ENCODE measurements around the gene CDCA7. TPM values are rescaled to one million over a fixed set of nuclear protein-coding genes. Genes with fewer than 3 reads are reported as not detected.

The CDCA7 gene
- total and polyA plus RNA-seq, 2 of the 13 experiments (the other 11 are each of a cell fraction or from before 2014, with no cell fraction given): 46.2 to 57.8 TPM

GRCh38 chr2:173392731-173393130 is 38.1 kb downstream of the CDCA7 start:
- Histone ChIP-seq H4K20me1 (ENCODE audit: insufficient read depth, low read length) (no peaks in the 10 kb centered on the region), H3K36me3 (replicated peaks in 1 of 2; ENCODE audit: control insufficient read depth in 1 of 2, insufficient read depth in 2 of 2, low read length in 2 of 2) (no peaks in the 10 kb centered on the region), H2AFZ (ENCODE audit: low read length) (no peak overlapping the region), H3K4me1 (ENCODE audit: insufficient read depth, low read length) (no peaks in the 10 kb centered on the region), H3K27ac (ENCODE audit: extremely low read length, insufficient read depth, low read length) (no peak overlapping the region), H3K4me2 (ENCODE audit: low read depth, low read length) (no peak overlapping the region), H3K9me3 (ENCODE audit: low read length) (no peaks in the 10 kb centered on the region), H3K27me3 (ENCODE audit: control insufficient read depth in 1 of 2, insufficient read depth in 2 of 2, low read length in 2 of 2) (peaks cover 3 to 27% of the 10 kb centered on the region in 2 experiments; a peak in 3 of 5 replicates), H3K4me3 (replicated peaks in 1 of 3; ENCODE audit: insufficient read depth in 1 of 3, low read depth in 2 of 3, low read length in 3 of 3) (no peak overlapping the region), H3K9ac (ENCODE audit: insufficient read depth, low read depth, low read length) (no peak overlapping the region), H3K79me2 (ENCODE audit: insufficient read depth, low read length) (no peaks in the 10 kb centered on the region)
- DNase-seq (ENCODE audit: low spot score) (no peak), FAIRE-seq (no peak), ATAC-seq (no peak)
- intact Hi-C loops (cut with micrococcal nuclease; ENCODE audit: unreplicated experiment) (no loop called here), in situ Hi-C loops (cut with HindIII; ENCODE audit: extremely low pct_ligation_motif_present, low pct_unique_long_range_greater_than_20kb) (no loop called here)
- 21% methylated on average over 5 of the region's 5 CpGs for WGBS (ENCODE audit: low lambda C conversion rate)
- ChIA-PET POLR2A (no interaction called here), CTCF (ENCODE audit: low intra/inter-chr PET ratio, low total read pairs) (no interaction called here)
- no peak for TF ChIP-seq ZNF883 (CRISPR knock-in tag; IDR thresholded peaks at IDR 0.05; ENCODE audit: not compliant biosample characterization)
- TF ChIP-seq ZNF232 (CRISPR knock-in tag; IDR thresholded peaks at IDR 0.05; ENCODE audit: borderline replicate concordance): no peak
- no peak for TF ChIP-seq SRY (CRISPR knock-in tag; IDR thresholded peaks at IDR 0.05)
- TF ChIP-seq ZNF616 (CRISPR knock-in tag; IDR thresholded peaks at IDR 0.05; ENCODE audit: low read depth): no peak
- no peak for TF ChIP-seq ZNF224 (CRISPR knock-in tag; IDR thresholded peaks at IDR 0.05)
- no peak for TF ChIP-seq ZBTB7B (CRISPR knock-in tag; IDR thresholded peaks at IDR 0.05)
- TF ChIP-seq ZNF225 (CRISPR knock-in tag; IDR thresholded peaks at IDR 0.05): no peak
- TF ChIP-seq ZNF432 (CRISPR knock-in tag; IDR thresholded peaks at IDR 0.05; ENCODE audit: borderline replicate concordance): no peak
- TF ChIP-seq ZNF235 (CRISPR knock-in tag; IDR thresholded peaks at IDR 0.05; ENCODE audit: borderline replicate concordance): no peak
- no peak for TF ChIP-seq ZZZ3 (CRISPR knock-in tag; IDR thresholded peaks at IDR 0.05; ENCODE audit: borderline replicate concordance)
- TF ChIP-seq PHF21A (CRISPR knock-in tag; IDR thresholded peaks at IDR 0.05): no peak
- no peak for TF ChIP-seq GATAD1 (CRISPR knock-in tag; IDR thresholded peaks at IDR 0.05)
- no peak for TF ChIP-seq NFKB2 (CRISPR knock-in tag; IDR thresholded peaks at IDR 0.05; ENCODE audit: borderline replicate concordance)
- TF ChIP-seq, protein P1, sequence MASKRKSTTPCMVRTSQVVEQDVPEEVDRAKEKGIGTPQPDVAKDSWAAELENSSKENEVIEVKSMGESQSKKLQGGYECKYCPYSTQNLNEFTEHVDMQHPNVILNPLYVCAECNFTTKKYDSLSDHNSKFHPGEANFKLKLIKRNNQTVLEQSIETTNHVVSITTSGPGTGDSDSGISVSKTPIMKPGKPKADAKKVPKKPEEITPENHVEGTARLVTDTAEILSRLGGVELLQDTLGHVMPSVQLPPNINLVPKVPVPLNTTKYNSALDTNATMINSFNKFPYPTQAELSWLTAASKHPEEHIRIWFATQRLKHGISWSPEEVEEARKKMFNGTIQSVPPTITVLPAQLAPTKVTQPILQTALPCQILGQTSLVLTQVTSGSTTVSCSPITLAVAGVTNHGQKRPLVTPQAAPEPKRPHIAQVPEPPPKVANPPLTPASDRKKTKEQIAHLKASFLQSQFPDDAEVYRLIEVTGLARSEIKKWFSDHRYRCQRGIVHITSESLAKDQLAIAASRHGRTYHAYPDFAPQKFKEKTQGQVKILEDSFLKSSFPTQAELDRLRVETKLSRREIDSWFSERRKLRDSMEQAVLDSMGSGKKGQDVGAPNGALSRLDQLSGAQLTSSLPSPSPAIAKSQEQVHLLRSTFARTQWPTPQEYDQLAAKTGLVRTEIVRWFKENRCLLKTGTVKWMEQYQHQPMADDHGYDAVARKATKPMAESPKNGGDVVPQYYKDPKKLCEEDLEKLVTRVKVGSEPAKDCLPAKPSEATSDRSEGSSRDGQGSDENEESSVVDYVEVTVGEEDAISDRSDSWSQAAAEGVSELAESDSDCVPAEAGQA (IDR thresholded peaks at IDR 0.05; ENCODE audit: low read depth): no peak
- TF ChIP-seq, protein P1 (CRISPR knock-in tag; IDR thresholded peaks at IDR 0.05; ENCODE audit: borderline replicate concordance): no peak
- BruUV-seq (replicated peaks): no TSS peak

Measured in HepG2 (cell line).